ENCODE results near the gene VLDLR. TPM values are rescaled to one million over a fixed set of nuclear protein-coding genes. Genes with fewer than 3 reads are reported as not detected.

Gene VLDLR
- total RNA-seq, 1 donor from 2014 or later: 47.8 TPM

- no peak for TF ChIP-seq CTCF (IDR thresholded peaks at IDR 0.05; ENCODE audit: unreplicated experiment)
- Mint-ChIP-seq H3K9me3 (peaks cover 34% of the 10 kb centered on the region), H3K27me3 (ENCODE audit: low read depth) (no peaks in the 10 kb centered on the region), H3K4me3 (no peak overlapping the region), H3K36me3 (peaks cover 25% of the 10 kb centered on the region), H3K4me1 (no peaks in the 10 kb centered on the region), H3K27ac (no peak overlapping the region)
- DNase-seq (ENCODE audit: low spot score in 2 of 2, unreplicated experiment in 2 of 2): no peak
Observed at GRCh38 chr9:2593744-2594143, 27.8 kb upstream of the VLDLR start.

- H3K27me3 Mint-ChIP-seq (ENCODE audit: low read depth): no peaks in the 10 kb centered on the region
- DNase-seq (ENCODE audit: low spot score in 2 of 2, unreplicated experiment in 2 of 2): no peak
- H3K27ac Mint-ChIP-seq: no peak overlapping the region
- H3K9me3 Mint-ChIP-seq: peaks cover 26% of the 10 kb centered on the region
- H3K4me1 Mint-ChIP-seq: peaks cover 5% of the 10 kb centered on the region
- TF ChIP-seq CTCF (IDR thresholded peaks at IDR 0.05; ENCODE audit: unreplicated experiment): no peak
- H3K4me3 Mint-ChIP-seq: no peak overlapping the region
- H3K36me3 Mint-ChIP-seq: peaks cover 21% of the 10 kb centered on the region
Observed at GRCh38 chr9:2595973-2596372, 25.6 kb upstream of the VLDLR start.

- Mint-ChIP-seq H3K27me3 (ENCODE audit: low read depth) (no peaks in the 10 kb centered on the region), H3K4me3 (no peak overlapping the region), H3K36me3 (peaks cover 12% of the 10 kb centered on the region), H3K27ac (no peak overlapping the region), H3K4me1 (peaks cover 15% of the 10 kb centered on the region), H3K9me3 (peaks cover 15% of the 10 kb centered on the region)
- TF ChIP-seq CTCF (IDR thresholded peaks at IDR 0.05; ENCODE audit: unreplicated experiment): no peak
- no peak for DNase-seq (ENCODE audit: low spot score in 2 of 2, unreplicated experiment in 2 of 2)
Observed at GRCh38 chr9:2597483-2597882, 24.1 kb upstream of the VLDLR start.

DNA sequence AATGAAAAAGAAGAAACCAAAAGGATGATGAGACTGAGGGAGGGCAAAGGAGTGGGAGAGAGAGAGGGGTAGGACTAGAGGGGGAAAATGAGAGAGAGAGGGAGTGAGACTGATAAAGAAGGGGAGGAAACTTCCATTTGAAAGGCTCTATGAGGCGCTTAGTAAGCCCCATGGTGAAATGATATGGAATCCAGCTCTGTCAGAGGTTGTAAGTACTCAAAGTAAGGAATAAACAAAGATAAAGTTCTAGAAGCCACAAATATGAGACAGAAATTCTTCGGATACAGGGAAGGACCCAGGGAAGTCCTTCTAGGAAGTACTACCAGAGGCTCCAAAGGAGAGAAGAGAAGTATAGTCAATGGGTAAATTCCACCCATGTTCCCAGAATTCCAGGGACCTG lies 21.7 kb upstream of the VLDLR start:
- Mint-ChIP-seq H3K27ac (peak overlapping the region; percentile 3), H3K27me3 (ENCODE audit: low read depth) (no peaks in the 10 kb centered on the region), H3K36me3 (no peaks in the 10 kb centered on the region), H3K9me3 (peaks cover 4% of the 10 kb centered on the region), H3K4me3 (no peak overlapping the region), H3K4me1 (peaks cover 23% of the 10 kb centered on the region)
- no peak for DNase-seq (ENCODE audit: low spot score in 2 of 2, unreplicated experiment in 2 of 2)
- no peak for TF ChIP-seq CTCF (IDR thresholded peaks at IDR 0.05; ENCODE audit: unreplicated experiment)

DNA sequence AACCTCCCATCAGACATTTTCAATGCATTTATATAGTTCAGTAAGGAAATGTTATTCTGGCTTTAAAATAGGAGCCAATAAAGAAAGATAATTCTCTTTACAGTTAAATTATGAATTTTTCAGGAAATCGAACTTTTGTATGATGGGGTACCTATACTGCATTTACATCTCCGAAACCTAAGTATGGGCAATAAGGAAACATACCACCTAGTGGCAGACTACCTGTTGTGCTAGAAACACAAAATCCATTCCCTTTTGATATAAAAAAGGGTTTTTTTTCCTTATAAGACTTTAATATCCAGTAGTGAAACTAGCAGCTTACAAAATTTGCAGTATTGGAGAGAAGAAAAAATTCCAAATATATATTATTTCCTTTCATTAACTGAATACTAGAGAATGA lies 21.3 kb upstream of the VLDLR start:
- H3K36me3 Mint-ChIP-seq: no peaks in the 10 kb centered on the region

More for the DNA sequence above, 21.3 kb upstream of the VLDLR start:
- Mint-ChIP-seq H3K27me3 (ENCODE audit: low read depth) (no peaks in the 10 kb centered on the region), H3K27ac (no peak overlapping the region), H3K4me3 (no peak overlapping the region), H3K9me3 (peaks cover 6% of the 10 kb centered on the region), H3K4me1 (peaks cover 23% of the 10 kb centered on the region)
- TF ChIP-seq CTCF (IDR thresholded peaks at IDR 0.05; ENCODE audit: unreplicated experiment): no peak
- no peak for DNase-seq (ENCODE audit: low spot score in 2 of 2, unreplicated experiment in 2 of 2)

Measured in mesothelial cell of epicardium (in vitro differentiated cells).